GM18511 (cell line): ENCODE results near the gene SMYD3.

Experiments
- ATAC-seq: cut with Tn5 transposase; IDR thresholded peaks from one replicate; pipeline ENCODE4 v1.9.1; 2021; ENCODE audit warnings: mild to moderate bottlenecking, moderate library complexity; ENCODE audit not compliant: unreplicated experiment

Gene SMYD3

GRCh38 chr1:246187834-246188372 is 319.2 kb downstream of the SMYD3 start:
- ATAC-seq: no peak

GRCh38 chr1:246184503-246184902 is 322.6 kb downstream of the SMYD3 start:
- ATAC-seq: no peak

GRCh38 chr1:246182149-246182851 is 324.8 kb downstream of the SMYD3 start:
- ATAC-seq: no peak

GRCh38 chr1:246181241-246181640 is 325.8 kb downstream of the SMYD3 start:
- ATAC-seq: no peak

GRCh38 chr1:246179401-246179800 is 327.7 kb downstream of the SMYD3 start:
- no peak for ATAC-seq

- ATAC-seq: no peak
Observed at GRCh38 chr1:246178717-246179311, 328.3 kb downstream of the SMYD3 start.

GRCh38 chr1:246176126-246177024 is 330.7 kb downstream of the SMYD3 start:
- ATAC-seq: no peak

- no peak for ATAC-seq
Observed at GRCh38 chr1:246170574-246171261, 336.4 kb downstream of the SMYD3 start.

- no peak for ATAC-seq
Observed at GRCh38 chr1:246169486-246169885, 337.6 kb downstream of the SMYD3 start.

GRCh38 chr1:246169019-246169418 is 338.1 kb downstream of the SMYD3 start:
- ATAC-seq: no peak

GRCh38 chr1:246166841-246167240 is 340.2 kb downstream of the SMYD3 start:
- ATAC-seq: no peak

- ATAC-seq: no peak
Observed at GRCh38 chr1:246165826-246166709, 341.0 kb downstream of the SMYD3 start.

- no peak for ATAC-seq
Observed at GRCh38 chr1:246164764-246165163, 342.3 kb downstream of the SMYD3 start.

- no peak for ATAC-seq
Observed at GRCh38 chr1:246162560-246162959, 344.5 kb downstream of the SMYD3 start.

GRCh38 chr1:246161626-246162025 is 345.5 kb downstream of the SMYD3 start:
- ATAC-seq: no peak

GRCh38 chr1:246160905-246161304 is 346.2 kb downstream of the SMYD3 start:
- no peak for ATAC-seq

- no peak for ATAC-seq
Observed at GRCh38 chr1:246160374-246160773, 346.7 kb downstream of the SMYD3 start.

GRCh38 chr1:246159279-246160227 is 347.5 kb downstream of the SMYD3 start:
- no peak for ATAC-seq

GRCh38 chr1:246158131-246158530 is 348.9 kb downstream of the SMYD3 start:
- ATAC-seq: no peak
